ENCODE data around the gene SMTN. TPM values are rescaled to one million over a fixed set of nuclear protein-coding genes. Genes with fewer than 3 reads are reported as not detected.
A peak's percentile ranks its signal among the peaks of the same experiment; 100 is the strongest.

The SMTN gene
- total RNA-seq, 4 donors from 2014 or later = 173 to 294 (median 253) TPM

DNA sequence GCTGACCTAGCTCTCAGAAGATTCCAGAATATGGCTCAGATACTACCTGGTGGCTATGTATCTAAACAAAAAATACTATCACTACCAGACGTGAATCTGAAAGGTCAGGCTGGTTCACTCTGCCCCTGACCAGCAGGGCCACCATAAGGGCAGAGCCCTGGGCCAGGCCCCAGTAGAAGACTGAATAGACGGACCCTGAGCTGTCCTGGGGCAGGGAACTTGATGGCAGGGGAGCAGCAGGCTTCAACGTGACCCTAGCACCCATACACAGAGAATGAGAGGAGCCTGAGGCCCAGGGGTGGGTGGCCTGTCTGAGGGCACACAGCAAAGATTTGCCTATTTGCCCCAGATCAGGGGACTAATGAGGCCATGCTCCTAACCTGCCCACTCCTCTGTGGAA, 72.2 kb downstream of the SMTN start:
- Histone ChIP-seq H3K4me3 (no peak overlapping the region), H3K36me3 (no peaks in the 10 kb centered on the region), H3K4me1 (peaks cover 0 to 28% (median 10%) of the 10 kb centered on the region in 4 donors), H3K9me3 (no peaks in the 10 kb centered on the region), H3K27ac (peak overlapping the region in 1 of 4 donors; percentile 75), H3K27me3 (no peaks in the 10 kb centered on the region)
- 52 to 71% methylated on average over 3 of the region's 3 CpGs for WGBS, 2 donors
- no peak for DNase-seq (ENCODE audit: low spot score in 2 of 2)
- TF ChIP-seq, protein P1, sequence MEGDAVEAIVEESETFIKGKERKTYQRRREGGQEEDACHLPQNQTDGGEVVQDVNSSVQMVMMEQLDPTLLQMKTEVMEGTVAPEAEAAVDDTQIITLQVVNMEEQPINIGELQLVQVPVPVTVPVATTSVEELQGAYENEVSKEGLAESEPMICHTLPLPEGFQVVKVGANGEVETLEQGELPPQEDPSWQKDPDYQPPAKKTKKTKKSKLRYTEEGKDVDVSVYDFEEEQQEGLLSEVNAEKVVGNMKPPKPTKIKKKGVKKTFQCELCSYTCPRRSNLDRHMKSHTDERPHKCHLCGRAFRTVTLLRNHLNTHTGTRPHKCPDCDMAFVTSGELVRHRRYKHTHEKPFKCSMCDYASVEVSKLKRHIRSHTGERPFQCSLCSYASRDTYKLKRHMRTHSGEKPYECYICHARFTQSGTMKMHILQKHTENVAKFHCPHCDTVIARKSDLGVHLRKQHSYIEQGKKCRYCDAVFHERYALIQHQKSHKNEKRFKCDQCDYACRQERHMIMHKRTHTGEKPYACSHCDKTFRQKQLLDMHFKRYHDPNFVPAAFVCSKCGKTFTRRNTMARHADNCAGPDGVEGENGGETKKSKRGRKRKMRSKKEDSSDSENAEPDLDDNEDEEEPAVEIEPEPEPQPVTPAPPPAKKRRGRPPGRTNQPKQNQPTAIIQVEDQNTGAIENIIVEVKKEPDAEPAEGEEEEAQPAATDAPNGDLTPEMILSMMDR (IDR thresholded peaks at IDR 0.05) = no peak
- TF ChIP-seq EP300 (IDR thresholded peaks at IDR 0.05) (no peak), POLR2A (IDR thresholded peaks at IDR 0.05) (no peak)

Other genes starting within 250 kb of the SMTN start
- gene MORC2, start 112.5 kb upstream of the SMTN start, total RNA-seq = 10 to 100 TPM; 18.0 to 22.0 (median 21.0) TPM
- 10 to 100 TPM; 63.5 to 90.4 (median 77.0) TPM for gene TUG1, start 112.1 kb upstream of the SMTN start, total RNA-seq
- 100 to 1,000 TPM; 591 to 706 (median 650) TPM for gene SELENOM, start 26.2 kb downstream of the SMTN start, total RNA-seq
- 1 to 10 TPM in 1 of 4 donors, under 1 TPM in 3; 0.20 to 1.0 (median 0.67) TPM for gene INPP5J, start 41.6 kb downstream of the SMTN start, total RNA-seq
- gene PLA2G3, start 59.2 kb downstream of the SMTN start, total RNA-seq = not detected
- gene RNF185, start 78.9 kb downstream of the SMTN start, total RNA-seq = 10 to 100 TPM; 34.5 to 44.4 (median 38.8) TPM
- 10 to 100 TPM; 50.0 to 67.2 (median 56.9) TPM for gene LIMK2, start 131.0 kb downstream of the SMTN start, total RNA-seq
- 100 to 1,000 TPM in 1 of 4 donors, 10 to 100 TPM in 3; 54.8 to 106 (median 80.5) TPM for gene PIK3IP1, start 211.2 kb downstream of the SMTN start, total RNA-seq

Data from tibial nerve (tissue), 4 donors.